GM21737 (cell line): ENCODE data around the gene FRMD5.

Source experiments
- ATAC-seq: cut with Tn5 transposase; IDR thresholded peaks from one replicate; pipeline ENCODE4 v1.9.1; 2021; ENCODE audit warnings: mild to moderate bottlenecking, moderate library complexity; ENCODE audit not compliant: unreplicated experiment

FRMD5 gene

GRCh38 chr15:43981576-43981975 is 213.5 kb downstream of the FRMD5 start:
- no peak for ATAC-seq

- ATAC-seq, result no peak
These were observed 217.8 kb downstream of the FRMD5 start for GRCh38 chr15:43977072-43977884.

GRCh38 chr15:43975770-43976169 is 219.3 kb downstream of the FRMD5 start:
- ATAC-seq, result no peak

GRCh38 chr15:43975326-43975725 is 219.7 kb downstream of the FRMD5 start:
- no peak for ATAC-seq

- no peak for ATAC-seq
These were observed 220.2 kb downstream of the FRMD5 start for GRCh38 chr15:43974852-43975251.

- ATAC-seq, result no peak
These were observed 225.2 kb downstream of the FRMD5 start for GRCh38 chr15:43969802-43970375.

GRCh38 chr15:43968551-43968950 is 226.5 kb downstream of the FRMD5 start:
- no peak for ATAC-seq

- ATAC-seq, result no peak
These were observed 228.4 kb downstream of the FRMD5 start for GRCh38 chr15:43966646-43967045.

GRCh38 chr15:43958861-43959330 is 236.2 kb downstream of the FRMD5 start:
- no peak for ATAC-seq

GRCh38 chr15:43957724-43958123 is 237.3 kb downstream of the FRMD5 start:
- ATAC-seq, result no peak

GRCh38 chr15:43955140-43955539 is 239.9 kb downstream of the FRMD5 start:
- no peak for ATAC-seq

- ATAC-seq, result no peak
These were observed 240.9 kb downstream of the FRMD5 start for GRCh38 chr15:43954181-43954621.

GRCh38 chr15:43953402-43953801 is 241.7 kb downstream of the FRMD5 start:
- no peak for ATAC-seq

- no peak for ATAC-seq
These were observed 244.5 kb downstream of the FRMD5 start for GRCh38 chr15:43950531-43950930.

GRCh38 chr15:43948691-43949325 is 246.3 kb downstream of the FRMD5 start:
- ATAC-seq, result peak; percentile 76

- ATAC-seq, result no peak
These were observed 251.6 kb downstream of the FRMD5 start for GRCh38 chr15:43943511-43943910.

GRCh38 chr15:43942194-43942593 is 252.9 kb downstream of the FRMD5 start:
- ATAC-seq, result no peak

- peak; percentile 52 for ATAC-seq
These were observed 253.5 kb downstream of the FRMD5 start for GRCh38 chr15:43941555-43941954.

GRCh38 chr15:43941071-43941470 is 254.0 kb downstream of the FRMD5 start:
- no peak for ATAC-seq

GRCh38 chr15:43939070-43939469 is 256.0 kb downstream of the FRMD5 start:
- ATAC-seq, result no peak

- ATAC-seq, result no peak
These were observed 260.6 kb downstream of the FRMD5 start for GRCh38 chr15:43934480-43934879.

GRCh38 chr15:43932907-43933306 is 262.2 kb downstream of the FRMD5 start:
- ATAC-seq, result no peak
